Panc1 (cell line): Measurements from ENCODE around the gene TMCO6. TPM values are rescaled to one million over a fixed set of nuclear protein-coding genes. Genes with fewer than 3 reads are reported as not detected.

ENCODE experiments used
- ATAC-seq: fragments of 200-7000 bp; cut with Tn5 transposase; 2 replicates; pipeline ENCODE4 v1.9.1; 2020; ENCODE audit warnings: mild to moderate bottlenecking, moderate library complexity
- BruUV-seq: library from RNA; stranded (reverse); fragments of 400-500 nt; replicated peaks from 2 replicates; lab custom pipeline; 2021; lab: Mats Ljungman, UMichigan
- CTCF ChIA-PET: fragments of 300-600 bp; sonication (Branson Sonifier 250); formaldehyde crosslinking; loops from one replicate; lab custom pipeline; 2022; ENCODE audit warnings: antibody characterized with exemption; lab: Charles Lee
- POLR2A ChIA-PET: fragments of 300-600 bp; sonication (Branson Sonifier 250); formaldehyde crosslinking; loops from one replicate; lab custom pipeline; 2022; ENCODE audit warnings: antibody characterized with exemption; lab: Charles Lee
- DNase-seq: peaks from one replicate; pipeline ENCODE4 v3.0.0-alpha.2; 2010; ENCODE audit warnings: low read depth, low spot score
- H3K27ac ChIP-seq: 2 replicates; pipeline ENCODE4 v1.5.1; 2011; ENCODE audit warnings: mild to moderate bottlenecking, low read length, inconsistent platforms
- H3K27me3 ChIP-seq: fragments of 200-500 bp; sonication (Bioruptor generic); 2 replicates; pipeline ENCODE4 v1.6.0; 2014; ENCODE audit warnings: low read length, inconsistent platforms; ENCODE audit not compliant: control insufficient read depth, insufficient read depth
- H3K36me3 ChIP-seq: fragments of 200-500 bp; sonication (Bioruptor generic); 2 replicates; pipeline ENCODE4 v1.5.1; 2014; ENCODE audit warnings: inconsistent platforms, mild to moderate bottlenecking, low read length, moderate library complexity; ENCODE audit not compliant: control insufficient read depth, insufficient read depth
- H3K4me1 ChIP-seq: 2 replicates; pipeline ENCODE4 v1.5.1; 2011; ENCODE audit warnings: inconsistent platforms, mild to moderate bottlenecking, low read length, moderate library complexity; ENCODE audit not compliant: control insufficient read depth, insufficient read depth
- H3K4me3 ChIP-seq, 2 experiments: 2 replicates each; pipeline ENCODE4 v1.5.1; 2011 to 2012; ENCODE audit warnings: low read depth in 2 of 2, low read length in 2 of 2, mild to moderate bottlenecking in 2 of 2, inconsistent platforms in 1 of 2, moderate library complexity in 1 of 2
- H3K9me3 ChIP-seq: fragments of 200-500 bp; sonication (Bioruptor generic); 2 replicates; pipeline ENCODE4 v1.5.1; 2014; ENCODE audit warnings: low read depth, mild to moderate bottlenecking, inconsistent platforms, low read length, moderate library complexity; ENCODE audit not compliant: control insufficient read depth, insufficient read depth
- CTCF ChIP-seq: fragments of 450-650 bp; IDR thresholded peaks from 2 replicates; pipeline ENCODE4 v1.5.1; 2017; ENCODE audit warnings: mild to moderate bottlenecking
- POLR2AphosphoS5 ChIP-seq: IDR thresholded peaks from 2 replicates; pipeline ENCODE4 v1.6.1; 2012; ENCODE audit warnings: mild to moderate bottlenecking, low read depth, low read length, moderate library complexity
- SIN3A ChIP-seq: IDR thresholded peaks from 2 replicates; pipeline ENCODE4 v1.6.1; 2012; ENCODE audit warnings: low read depth, mild to moderate bottlenecking, low read length, moderate library complexity, borderline replicate concordance; ENCODE audit not compliant: insufficient read depth
- TCF7L2 ChIP-seq: IDR thresholded peaks from 2 replicates; pipeline ENCODE4 v1.6.1; 2011; ENCODE audit warnings: mild to moderate bottlenecking, low read depth, low read length, inconsistent platforms
- in situ Hi-C: cut with HindIII; loops from 2 replicates; pipeline ENCODE4 v1.10.0; 2016; ENCODE audit warnings: low sequenced_read_pairs, low pct_unique_long_range_greater_than_20kb
- intact Hi-C: fragments of 100-400 bp; cut with micrococcal nuclease; formaldehyde crosslinking; loops from one replicate; pipeline ENCODE4 v1.10.0; 2022; ENCODE audit not compliant: unreplicated experiment
- total RNA-seq: library from RNA; stranded (reverse); gene quantifications from one replicate; pipeline ENCODE4 v1.2.1, GENCODE V29; 2021; ENCODE audit not compliant: unreplicated experiment
- TF ChIP-seq, protein P1 (sequence below), 2 experiments: IDR thresholded peaks; 2 replicates each; pipeline ENCODE4 v1.6.1; 2011 to 2012; ENCODE audit warnings: low read depth in 2 of 2, control low read depth in 1 of 2, low read length in 1 of 2, mild to moderate bottlenecking in 1 of 2, moderate library complexity in 1 of 2; ENCODE audit not compliant: insufficient read depth in 1 of 2

Gene TMCO6
- total RNA-seq, 1 experiment from 2014 or later: 18.9 TPM

GRCh38 chr5:140690941-140691924 is 52.0 kb downstream of the TMCO6 start, which contains the start of the genes HARS1 and HARS2:
TSS of gene HARS1 (minus strand) at chr5:140691370. CDS start at chr5:140691304, 66 bp downstream.
TSS of gene HARS2 (plus strand) at chr5:140691455. CDS start at chr5:140691649, 194 bp downstream.
- TF ChIP-seq TCF7L2 (no peak; the same call in 1 of the 2 replicates), POLR2AphosphoS5 (peak; percentile 93), SIN3A (peak; percentile 84; the same call in 1 of the 2 replicates), CTCF (no peak)
- TF ChIP-seq, protein P1, sequence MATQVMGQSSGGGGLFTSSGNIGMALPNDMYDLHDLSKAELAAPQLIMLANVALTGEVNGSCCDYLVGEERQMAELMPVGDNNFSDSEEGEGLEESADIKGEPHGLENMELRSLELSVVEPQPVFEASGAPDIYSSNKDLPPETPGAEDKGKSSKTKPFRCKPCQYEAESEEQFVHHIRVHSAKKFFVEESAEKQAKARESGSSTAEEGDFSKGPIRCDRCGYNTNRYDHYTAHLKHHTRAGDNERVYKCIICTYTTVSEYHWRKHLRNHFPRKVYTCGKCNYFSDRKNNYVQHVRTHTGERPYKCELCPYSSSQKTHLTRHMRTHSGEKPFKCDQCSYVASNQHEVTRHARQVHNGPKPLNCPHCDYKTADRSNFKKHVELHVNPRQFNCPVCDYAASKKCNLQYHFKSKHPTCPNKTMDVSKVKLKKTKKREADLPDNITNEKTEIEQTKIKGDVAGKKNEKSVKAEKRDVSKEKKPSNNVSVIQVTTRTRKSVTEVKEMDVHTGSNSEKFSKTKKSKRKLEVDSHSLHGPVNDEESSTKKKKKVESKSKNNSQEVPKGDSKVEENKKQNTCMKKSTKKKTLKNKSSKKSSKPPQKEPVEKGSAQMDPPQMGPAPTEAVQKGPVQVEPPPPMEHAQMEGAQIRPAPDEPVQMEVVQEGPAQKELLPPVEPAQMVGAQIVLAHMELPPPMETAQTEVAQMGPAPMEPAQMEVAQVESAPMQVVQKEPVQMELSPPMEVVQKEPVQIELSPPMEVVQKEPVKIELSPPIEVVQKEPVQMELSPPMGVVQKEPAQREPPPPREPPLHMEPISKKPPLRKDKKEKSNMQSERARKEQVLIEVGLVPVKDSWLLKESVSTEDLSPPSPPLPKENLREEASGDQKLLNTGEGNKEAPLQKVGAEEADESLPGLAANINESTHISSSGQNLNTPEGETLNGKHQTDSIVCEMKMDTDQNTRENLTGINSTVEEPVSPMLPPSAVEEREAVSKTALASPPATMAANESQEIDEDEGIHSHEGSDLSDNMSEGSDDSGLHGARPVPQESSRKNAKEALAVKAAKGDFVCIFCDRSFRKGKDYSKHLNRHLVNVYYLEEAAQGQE (IDR thresholded peaks at IDR 0.05; ENCODE audit: insufficient read depth in 1 of 2, low read depth in 2 of 2, low read length in 1 of 2): no peak
- Histone ChIP-seq H3K4me1 (peaks cover 3% of the 10 kb centered on the region), H3K4me3 (peak within 1 kb of the TSS; percentile 86 to 98), H3K36me3 (peaks cover 40% of the 10 kb centered on the region), H3K9me3 (no peaks in the 10 kb centered on the region), H3K27me3 (no peaks in the 10 kb centered on the region), H3K27ac (peak within 1 kb of the TSS; percentile 94)
- in situ Hi-C loops: no loop called here
- intact Hi-C loops: no loop called here
- peak; percentile 80 for DNase-seq
- BruUV-seq: no TSS peak
- ChIA-PET POLR2A (interaction anchor here (0.6 to 1.0 kb wide), 4 partner anchors 7 to 20 kb away, joined by 3 to 4 read pairs (median 3); no protein-coding TSS in a partner anchor), CTCF (interaction anchor here (0.6 kb wide), 1 partner anchor 9 kb away, joined by 3 read pairs; the partner anchor contains the start of gene ZMAT2)
- peak; percentile 99 for ATAC-seq

GRCh38 chr5:140694276-140694675 is 55.0 kb downstream of the TMCO6 start:
- CTCF ChIA-PET: interaction anchor here (0.5 kb wide), 1 partner anchor 336 kb away, joined by 3 read pairs; no protein-coding TSS in a partner anchor
- no peak overlapping the region for H3K27ac ChIP-seq
- no TSS peak for BruUV-seq

More at GRCh38 chr5:140694276-140694675, 55.0 kb downstream of the TMCO6 start:
- intact Hi-C loops: no loop called here
- Histone ChIP-seq H3K9me3 (no peaks in the 10 kb centered on the region), H3K4me1 (peaks cover 3% of the 10 kb centered on the region), H3K36me3 (peaks cover 51% of the 10 kb centered on the region), H3K27me3 (no peaks in the 10 kb centered on the region), H3K4me3 (no peak overlapping the region)
- DNase-seq (no peak), ATAC-seq (no peak)
- in situ Hi-C loops: no loop called here
- TF ChIP-seq, protein P1 (IDR thresholded peaks at IDR 0.05; ENCODE audit: insufficient read depth in 1 of 2, low read depth in 2 of 2, low read length in 1 of 2): no peak
- TF ChIP-seq POLR2AphosphoS5: no peak
- TF ChIP-seq TCF7L2: no peak
- no peak for TF ChIP-seq SIN3A
- no peak for TF ChIP-seq CTCF
- POLR2A ChIA-PET: interaction anchor here (1.5 kb wide), 1 partner anchor 16 kb away, joined by 5 read pairs; no protein-coding TSS in a partner anchor
